PC-9 (cell line): ENCODE measurements around the gene GAPDHS.

ENCODE experiments used
- EZH2 ChIP-seq: fragments of 200-600 bp; sonication (generic); IDR thresholded peaks from 2 replicates; pipeline ENCODE4 v1.8.0; 2017; ENCODE audit warnings: antibody characterized with exemption, low read depth
- TF ChIP-seq, protein P1 (sequence below): fragments of 200-600 bp; sonication (generic); conservative IDR thresholded peaks from 2 replicates; pipeline ENCODE4 v1.6.1; 2017; ENCODE audit warnings: mixed run types, antibody characterized with exemption, mild to moderate bottlenecking, moderate library complexity

DNA sequence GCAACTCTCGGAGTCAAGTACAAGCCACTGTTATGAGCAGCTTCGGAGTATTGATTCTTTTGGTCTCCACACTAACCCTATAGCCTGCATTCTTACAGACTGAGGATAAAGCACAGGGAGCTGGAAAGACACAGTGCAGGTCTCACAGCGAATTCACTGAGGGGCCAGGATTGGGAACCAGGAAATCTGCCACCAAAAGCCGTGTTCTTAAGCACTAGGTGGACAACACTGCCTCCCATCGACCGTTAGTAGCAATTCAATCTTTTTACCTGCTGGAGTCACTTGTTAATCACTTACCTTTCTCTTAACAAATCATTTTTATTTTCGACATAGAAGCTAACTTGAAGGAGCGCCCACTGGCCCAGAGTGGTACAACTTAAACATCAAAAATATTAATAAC, 59.0 kb downstream of the GAPDHS start:
- TF ChIP-seq, protein P1, sequence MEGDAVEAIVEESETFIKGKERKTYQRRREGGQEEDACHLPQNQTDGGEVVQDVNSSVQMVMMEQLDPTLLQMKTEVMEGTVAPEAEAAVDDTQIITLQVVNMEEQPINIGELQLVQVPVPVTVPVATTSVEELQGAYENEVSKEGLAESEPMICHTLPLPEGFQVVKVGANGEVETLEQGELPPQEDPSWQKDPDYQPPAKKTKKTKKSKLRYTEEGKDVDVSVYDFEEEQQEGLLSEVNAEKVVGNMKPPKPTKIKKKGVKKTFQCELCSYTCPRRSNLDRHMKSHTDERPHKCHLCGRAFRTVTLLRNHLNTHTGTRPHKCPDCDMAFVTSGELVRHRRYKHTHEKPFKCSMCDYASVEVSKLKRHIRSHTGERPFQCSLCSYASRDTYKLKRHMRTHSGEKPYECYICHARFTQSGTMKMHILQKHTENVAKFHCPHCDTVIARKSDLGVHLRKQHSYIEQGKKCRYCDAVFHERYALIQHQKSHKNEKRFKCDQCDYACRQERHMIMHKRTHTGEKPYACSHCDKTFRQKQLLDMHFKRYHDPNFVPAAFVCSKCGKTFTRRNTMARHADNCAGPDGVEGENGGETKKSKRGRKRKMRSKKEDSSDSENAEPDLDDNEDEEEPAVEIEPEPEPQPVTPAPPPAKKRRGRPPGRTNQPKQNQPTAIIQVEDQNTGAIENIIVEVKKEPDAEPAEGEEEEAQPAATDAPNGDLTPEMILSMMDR, result peak; percentile 52
- TF ChIP-seq EZH2, result no peak
